LoVo (cell line): Measurements from ENCODE around the gene PSME3.
"Not testable (repeated sequence)": the region's sequence is repeated elsewhere in the genome, so short reads cannot be mapped to it uniquely, and the experiment has no call there.

Source experiments
- DNase-seq: peaks from one replicate; pipeline ENCODE4 v3.0.0-alpha.2; 2016; ENCODE audit warnings: low spot score

PSME3 gene

GRCh38 chr17:42878123-42878880 lies 45.1 kb downstream of the PSME3 start:
- DNase-seq = peak; percentile 23

DNA sequence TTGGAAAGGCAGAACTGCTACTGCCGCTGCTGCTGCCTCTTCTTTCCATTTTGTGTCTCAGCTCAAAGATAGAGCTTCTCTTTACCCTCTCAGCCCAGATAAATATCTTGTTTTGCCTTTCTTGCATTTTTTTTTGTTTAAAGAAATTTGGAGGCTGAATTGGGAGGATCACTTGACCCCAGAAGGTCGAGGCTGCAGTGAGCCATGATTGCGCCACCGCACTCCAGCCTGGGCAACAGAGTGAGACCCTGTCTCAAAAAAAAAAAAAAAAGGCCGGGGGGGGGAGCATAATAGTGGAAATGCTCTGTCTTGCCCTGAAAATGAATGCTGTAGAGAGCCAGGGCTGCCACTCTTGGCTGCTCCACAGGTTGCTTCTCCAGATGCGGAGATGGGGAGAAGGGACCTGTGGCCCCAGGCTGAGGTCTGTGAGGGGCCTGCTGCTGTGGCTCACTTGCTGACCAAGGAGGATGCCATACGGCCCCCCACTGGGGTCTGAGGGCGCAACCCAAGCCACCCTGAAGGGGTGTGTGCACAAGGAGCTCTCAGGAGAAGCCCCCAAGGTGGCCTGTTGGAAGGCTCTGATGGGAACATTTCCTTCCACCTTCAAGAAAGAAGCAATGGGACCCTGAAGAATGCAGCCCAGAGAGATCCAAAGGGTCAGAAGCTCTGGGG lies 45.9 kb downstream of the PSME3 start:
- no peak for DNase-seq

DNA sequence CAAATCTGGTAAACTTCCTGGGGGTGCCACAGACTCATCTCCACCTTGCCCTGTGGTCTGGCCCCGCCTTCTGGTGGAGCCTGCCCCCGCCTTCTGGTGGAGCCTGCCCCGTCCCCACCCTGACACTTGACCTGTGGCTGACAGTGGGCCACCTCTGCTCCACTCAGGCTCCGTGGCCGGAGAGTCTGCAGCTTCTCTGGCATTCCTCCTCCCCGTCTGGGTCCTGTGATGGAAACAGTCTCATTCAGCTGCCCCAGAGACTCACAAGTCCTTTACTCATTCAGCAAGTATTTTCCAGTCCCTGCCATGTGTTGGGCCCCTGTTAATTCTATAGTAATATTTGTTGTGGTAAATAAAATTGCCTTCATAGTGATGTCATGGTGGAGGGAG lies 46.4 kb downstream of the PSME3 start:
- DNase-seq = no peak

GRCh38 chr17:42880776-42881310 lies 47.6 kb downstream of the PSME3 start:
- no peak for DNase-seq

- DNase-seq = not testable (repeated sequence)
Measured at GRCh38 chr17:42881706-42882105, 48.5 kb downstream of the PSME3 start.

- DNase-seq = no peak
Measured at GRCh38 chr17:42882166-42882565, 49.0 kb downstream of the PSME3 start.

DNA sequence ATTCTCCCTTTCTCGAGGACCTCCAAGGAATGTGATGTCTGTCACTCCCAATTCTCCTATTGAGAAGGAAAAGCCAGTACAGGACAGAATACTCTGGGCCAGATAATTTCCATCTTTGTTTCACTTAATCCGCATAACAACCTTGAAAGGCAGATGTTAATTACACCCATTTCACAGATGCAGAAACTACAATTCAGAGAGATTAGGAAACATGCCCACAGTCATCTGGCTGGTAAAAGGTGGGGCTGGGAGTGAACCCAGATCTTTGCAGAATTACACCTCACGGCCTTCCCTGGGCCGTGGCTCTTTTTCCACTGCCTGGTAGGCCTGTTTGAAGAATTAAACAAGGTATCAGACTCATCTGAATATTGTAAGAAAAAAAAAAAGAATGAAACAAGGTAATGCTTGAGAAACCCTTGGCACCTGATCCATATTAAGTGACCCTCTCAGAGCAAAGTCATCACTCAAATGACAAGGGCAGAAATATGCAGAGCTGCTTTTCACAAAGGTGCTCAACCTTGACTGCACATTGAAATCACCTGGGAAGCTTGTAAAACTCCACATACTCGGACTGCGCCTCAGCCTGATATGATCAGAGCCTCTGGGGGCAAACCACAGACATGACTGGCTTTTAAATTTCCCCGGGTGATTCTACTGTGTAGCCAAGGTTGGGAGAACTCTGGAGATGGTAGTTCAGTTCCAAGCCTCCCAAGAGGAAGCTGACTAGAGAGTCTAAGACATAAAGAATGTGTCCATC lies 50.8 kb downstream of the PSME3 start:
- no peak for DNase-seq

DNA sequence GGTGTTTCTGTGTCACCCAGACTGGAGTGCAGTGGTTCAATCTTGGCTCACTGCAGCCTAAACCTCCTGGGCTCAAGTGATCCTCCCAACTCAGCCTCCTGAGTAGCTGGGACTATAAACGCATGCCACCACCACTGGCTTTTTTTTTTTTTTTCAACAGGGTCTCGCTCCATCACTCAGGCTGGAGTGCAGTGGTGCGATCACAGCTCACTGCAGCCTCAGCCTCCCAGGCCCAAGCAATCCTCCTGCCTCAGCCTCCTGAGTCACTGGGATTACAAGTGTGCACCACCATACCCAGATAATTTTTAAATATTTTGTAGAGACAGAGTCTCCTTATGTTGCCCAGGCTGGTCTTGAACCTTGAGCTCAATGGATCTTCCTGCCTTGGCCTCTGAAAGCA lies 52.6 kb downstream of the PSME3 start:
- not testable (repeated sequence) for DNase-seq

- no peak for DNase-seq
Measured at GRCh38 chr17:42886283-42887176, 53.3 kb downstream of the PSME3 start.

DNA sequence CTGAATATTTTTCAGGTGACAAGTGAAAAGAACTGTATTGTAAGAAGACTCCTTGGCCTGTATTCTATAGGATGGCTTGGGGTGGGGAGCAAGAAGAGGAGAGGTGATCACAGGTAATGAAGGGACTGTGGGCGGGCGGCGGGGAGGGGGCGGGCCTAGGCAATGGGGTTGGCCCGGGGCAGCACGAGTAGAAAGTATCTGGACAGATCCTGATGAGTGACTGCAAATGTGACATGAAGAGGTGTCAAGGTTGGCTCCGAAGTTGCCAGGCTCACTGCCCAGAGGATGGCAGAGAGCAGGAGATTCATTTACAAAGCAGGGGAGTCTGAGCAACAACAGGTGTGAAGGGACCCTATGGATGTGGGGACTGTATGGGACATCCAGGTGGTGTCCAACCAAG lies 56.6 kb downstream of the PSME3 start:
- no peak for DNase-seq

- DNase-seq = no peak
Measured at GRCh38 chr17:42891539-42892152, 58.4 kb downstream of the PSME3 start.

DNA sequence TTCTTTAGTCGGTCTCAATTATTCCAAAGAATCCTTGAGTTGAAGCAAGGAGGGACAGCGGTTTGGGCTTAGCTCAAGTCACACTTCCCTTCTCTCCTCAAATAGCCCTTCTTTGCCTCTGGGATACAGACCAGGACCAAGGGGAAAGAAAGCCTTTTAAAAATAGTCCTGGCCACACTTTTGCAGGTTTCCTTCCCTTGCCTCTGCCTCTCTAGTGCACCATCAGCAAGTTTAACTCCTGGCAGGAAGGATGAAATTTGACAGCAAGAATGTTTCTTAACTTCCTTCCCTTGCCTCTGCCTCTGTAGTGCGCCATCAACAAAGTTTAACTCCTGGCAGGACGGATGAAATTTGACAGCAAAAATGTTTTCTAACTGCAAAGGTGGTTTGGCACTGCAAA lies 60.2 kb downstream of the PSME3 start:
- DNase-seq = no peak
